Muscle layer of colon (tissue), 2 donors: ENCODE data around the gene ABCA12.
"Not testable (repeated sequence)": the region's sequence is repeated elsewhere in the genome, so short reads cannot be mapped to it uniquely, and the experiment has no call there.

Source experiments
- H3K27ac ChIP-seq: one replicate; pipeline ENCODE4 v1.7.0; 2013; ENCODE audit warnings: low read depth, mild to moderate bottlenecking, low read length, moderate library complexity
- H3K27me3 ChIP-seq, 2 donors: one replicate each; pipeline ENCODE4 v1.7.0; 2013; ENCODE audit warnings: low read length in 2 of 2, mild to moderate bottlenecking in 2 of 2; ENCODE audit not compliant: insufficient read depth in 2 of 2, control insufficient read depth in 1 of 2
- H3K36me3 ChIP-seq: one replicate; pipeline ENCODE4 v1.7.0; 2013; ENCODE audit warnings: mild to moderate bottlenecking, low read length; ENCODE audit not compliant: insufficient read depth
- H3K4me1 ChIP-seq: one replicate; pipeline ENCODE4 v1.7.0; 2013; ENCODE audit warnings: mild to moderate bottlenecking, low read length; ENCODE audit not compliant: insufficient read depth
- H3K4me3 ChIP-seq, 2 donors: one replicate each; pipeline ENCODE4 v1.7.0; 2013; ENCODE audit warnings: low read length in 2 of 2, low read depth in 1 of 2, mild to moderate bottlenecking in 1 of 2, moderate library complexity in 1 of 2
- H3K9ac ChIP-seq: one replicate; pipeline ENCODE4 v1.7.0; 2013; ENCODE audit warnings: low read length
- H3K9me3 ChIP-seq: one replicate; pipeline ENCODE4 v1.7.0; 2013; ENCODE audit warnings: mild to moderate bottlenecking, low read length
- donor health status: abdominal sarcoma.
- donor health status: Adenocarcinoma of cecum.

Gene ABCA12, protein sequence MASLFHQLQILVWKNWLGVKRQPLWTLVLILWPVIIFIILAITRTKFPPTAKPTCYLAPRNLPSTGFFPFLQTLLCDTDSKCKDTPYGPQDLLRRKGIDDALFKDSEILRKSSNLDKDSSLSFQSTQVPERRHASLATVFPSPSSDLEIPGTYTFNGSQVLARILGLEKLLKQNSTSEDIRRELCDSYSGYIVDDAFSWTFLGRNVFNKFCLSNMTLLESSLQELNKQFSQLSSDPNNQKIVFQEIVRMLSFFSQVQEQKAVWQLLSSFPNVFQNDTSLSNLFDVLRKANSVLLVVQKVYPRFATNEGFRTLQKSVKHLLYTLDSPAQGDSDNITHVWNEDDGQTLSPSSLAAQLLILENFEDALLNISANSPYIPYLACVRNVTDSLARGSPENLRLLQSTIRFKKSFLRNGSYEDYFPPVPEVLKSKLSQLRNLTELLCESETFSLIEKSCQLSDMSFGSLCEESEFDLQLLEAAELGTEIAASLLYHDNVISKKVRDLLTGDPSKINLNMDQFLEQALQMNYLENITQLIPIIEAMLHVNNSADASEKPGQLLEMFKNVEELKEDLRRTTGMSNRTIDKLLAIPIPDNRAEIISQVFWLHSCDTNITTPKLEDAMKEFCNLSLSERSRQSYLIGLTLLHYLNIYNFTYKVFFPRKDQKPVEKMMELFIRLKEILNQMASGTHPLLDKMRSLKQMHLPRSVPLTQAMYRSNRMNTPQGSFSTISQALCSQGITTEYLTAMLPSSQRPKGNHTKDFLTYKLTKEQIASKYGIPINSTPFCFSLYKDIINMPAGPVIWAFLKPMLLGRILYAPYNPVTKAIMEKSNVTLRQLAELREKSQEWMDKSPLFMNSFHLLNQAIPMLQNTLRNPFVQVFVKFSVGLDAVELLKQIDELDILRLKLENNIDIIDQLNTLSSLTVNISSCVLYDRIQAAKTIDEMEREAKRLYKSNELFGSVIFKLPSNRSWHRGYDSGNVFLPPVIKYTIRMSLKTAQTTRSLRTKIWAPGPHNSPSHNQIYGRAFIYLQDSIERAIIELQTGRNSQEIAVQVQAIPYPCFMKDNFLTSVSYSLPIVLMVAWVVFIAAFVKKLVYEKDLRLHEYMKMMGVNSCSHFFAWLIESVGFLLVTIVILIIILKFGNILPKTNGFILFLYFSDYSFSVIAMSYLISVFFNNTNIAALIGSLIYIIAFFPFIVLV (N-terminal part only)

DNA sequence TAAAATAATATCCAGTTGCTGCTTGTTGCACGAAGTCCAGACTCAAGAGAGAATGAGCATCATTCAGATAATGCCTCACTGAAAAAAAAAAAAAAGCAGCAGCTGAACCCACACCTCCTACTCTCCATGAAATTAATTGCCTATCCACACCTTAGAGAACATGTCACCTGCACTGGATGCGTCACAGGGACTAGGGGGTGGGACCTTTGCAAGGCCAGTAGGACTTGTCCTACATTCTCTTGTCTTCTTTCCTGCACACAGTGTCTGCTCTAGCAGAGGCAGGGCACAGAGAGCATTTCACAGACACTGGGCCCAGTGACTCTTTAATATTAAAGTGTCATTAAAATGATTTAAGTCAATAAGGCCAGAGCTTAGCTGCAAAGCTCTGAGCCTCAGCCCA is at the start of gene ABCA12:
Gene ABCA12, minus strand, starts transcription at position 148 of the 400 bp plus-strand sequence. CDS start 418 bp downstream, outside the sequence.
- H3K4me1 ChIP-seq, result no peaks in the 10 kb centered on the region
- no peak within 1 kb of the TSS for H3K9ac ChIP-seq
- H3K4me3 ChIP-seq, result no peak within 1 kb of the TSS
- H3K36me3 ChIP-seq, result no peaks in the 10 kb centered on the region
- H3K9me3 ChIP-seq, result no peaks in the 10 kb centered on the region
- H3K27ac ChIP-seq, result no peak within 1 kb of the TSS
- H3K27me3 ChIP-seq, result no peaks in the 10 kb centered on the region

DNA sequence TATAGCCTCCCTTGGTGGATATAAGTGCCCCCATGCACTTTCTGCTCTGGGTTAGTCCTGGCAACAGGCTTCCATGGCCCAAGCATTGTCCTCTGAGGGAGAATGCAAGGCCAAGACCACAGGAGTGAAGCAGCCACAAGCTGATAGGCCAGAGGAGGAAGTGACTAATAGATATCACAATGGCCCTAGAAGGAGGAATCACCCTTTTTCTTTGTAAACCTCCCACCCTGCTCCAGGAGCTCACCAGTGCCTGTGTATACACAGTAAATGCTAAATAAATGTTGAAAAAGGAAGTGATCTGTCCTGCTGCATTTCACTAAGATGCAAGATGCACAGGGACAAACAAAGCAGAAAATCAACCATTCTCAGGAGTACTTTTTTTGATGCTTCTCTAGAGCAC is 49.7 kb upstream of the ABCA12 start:
- H3K4me1 ChIP-seq, result no peaks in the 10 kb centered on the region

DNA sequence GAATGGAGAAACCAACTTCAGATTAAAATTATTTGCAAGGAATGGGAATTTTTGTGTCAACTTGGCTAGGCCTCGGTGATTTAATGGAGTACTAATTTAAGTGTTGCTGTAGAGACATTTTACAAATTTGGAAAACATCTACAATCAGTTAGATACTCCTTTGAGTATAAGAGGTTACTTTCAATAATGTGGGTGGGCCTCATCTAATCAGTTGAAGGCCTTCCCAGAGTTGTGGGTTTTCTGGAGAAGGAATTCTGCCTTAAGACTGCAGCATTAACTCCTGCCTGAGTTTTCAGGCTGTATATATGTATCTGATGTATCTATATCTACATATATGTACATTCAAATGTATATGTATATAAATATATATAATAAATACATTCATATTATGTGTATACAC is 47.6 kb upstream of the ABCA12 start:
- Histone ChIP-seq H3K9me3 (no peaks in the 10 kb centered on the region), H3K27ac (no peak overlapping the region)

More for the DNA sequence above, 49.7 kb upstream of the ABCA12 start:
- Histone ChIP-seq H3K4me3 (no peak overlapping the region), H3K9me3 (no peaks in the 10 kb centered on the region), H3K27ac (no peak overlapping the region), H3K36me3 (no peaks in the 10 kb centered on the region), H3K9ac (no peak overlapping the region), H3K27me3 (no peaks in the 10 kb centered on the region)

DNA sequence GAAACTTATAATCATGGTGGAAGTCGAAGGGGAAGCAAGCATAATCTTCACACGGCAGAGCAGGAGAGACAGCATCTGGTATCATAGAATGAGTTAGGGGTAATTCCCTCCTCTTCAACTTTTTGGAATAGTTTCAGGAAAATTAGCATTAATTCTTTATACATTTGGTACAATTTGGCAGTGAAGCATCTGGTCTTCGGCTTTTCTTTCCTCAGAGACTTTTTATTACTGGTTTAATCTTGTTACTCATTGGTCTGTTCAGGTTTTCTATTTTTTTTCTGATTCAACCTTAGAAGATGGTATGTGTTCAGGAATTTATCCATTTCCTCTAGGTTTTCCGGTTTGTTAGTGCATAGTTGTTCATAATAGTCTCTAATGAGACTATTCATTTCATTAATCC is 39.7 kb upstream of the ABCA12 start:
- Histone ChIP-seq H3K36me3 (no peaks in the 10 kb centered on the region), H3K9ac (no peak overlapping the region), H3K9me3 (no peaks in the 10 kb centered on the region), H3K27ac (no peak overlapping the region), H3K4me3 (no peak overlapping the region), H3K4me1 (no peaks in the 10 kb centered on the region), H3K27me3 (no peaks in the 10 kb centered on the region)

More for the DNA sequence above, 47.6 kb upstream of the ABCA12 start:
- no peaks in the 10 kb centered on the region for H3K36me3 ChIP-seq
- no peak overlapping the region for H3K4me3 ChIP-seq
- no peaks in the 10 kb centered on the region for H3K27me3 ChIP-seq
- no peak overlapping the region for H3K9ac ChIP-seq
- no peaks in the 10 kb centered on the region for H3K4me1 ChIP-seq

DNA sequence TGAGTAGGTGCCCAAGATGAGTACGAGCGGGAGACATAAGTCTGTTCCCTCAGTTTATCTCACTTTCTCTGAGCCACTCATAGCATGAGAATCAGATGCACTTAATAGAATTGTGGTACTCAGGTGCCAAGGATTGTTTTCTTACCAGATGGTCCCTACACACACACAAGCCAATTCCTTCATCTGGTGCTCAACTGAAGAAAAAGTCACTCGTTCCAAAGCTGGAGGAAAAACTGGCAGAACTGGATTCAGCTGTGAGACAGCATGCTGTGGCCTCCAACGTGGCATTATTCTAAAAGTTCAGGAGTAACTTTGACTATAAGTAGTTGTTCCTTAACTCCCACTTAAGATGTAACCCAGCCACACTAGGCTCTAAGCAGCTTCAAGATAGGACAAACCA is 33.4 kb upstream of the ABCA12 start:
- H3K27ac ChIP-seq, result no peak overlapping the region
- no peaks in the 10 kb centered on the region for H3K4me1 ChIP-seq
- H3K27me3 ChIP-seq, result no peaks in the 10 kb centered on the region
- H3K9me3 ChIP-seq, result no peaks in the 10 kb centered on the region
- no peaks in the 10 kb centered on the region for H3K36me3 ChIP-seq
- H3K9ac ChIP-seq, result no peak overlapping the region
- no peak overlapping the region for H3K4me3 ChIP-seq

DNA sequence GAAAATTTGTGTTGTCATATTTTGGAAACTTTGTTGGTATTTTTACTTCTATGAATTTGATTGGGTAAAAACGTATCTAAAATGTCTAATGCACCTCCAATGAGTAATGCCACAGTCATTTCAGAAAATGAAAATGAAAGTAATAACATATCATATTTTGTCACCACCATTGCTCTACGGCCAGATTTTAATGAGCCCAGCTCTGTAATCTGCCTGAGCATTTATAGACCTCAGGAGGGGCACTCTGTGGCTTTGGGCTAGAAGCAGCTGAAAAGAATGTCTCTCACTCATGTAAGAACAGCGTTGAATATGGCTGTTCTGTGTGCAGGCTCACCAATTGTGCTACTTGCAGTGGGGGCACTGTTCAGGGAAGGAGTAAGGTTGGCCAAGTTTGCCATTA is 32.7 kb upstream of the ABCA12 start:
- Histone ChIP-seq H3K27ac (no peak overlapping the region), H3K36me3 (no peaks in the 10 kb centered on the region), H3K4me1 (no peaks in the 10 kb centered on the region), H3K9ac (no peak overlapping the region), H3K9me3 (no peaks in the 10 kb centered on the region), H3K27me3 (no peaks in the 10 kb centered on the region), H3K4me3 (no peak overlapping the region)

DNA sequence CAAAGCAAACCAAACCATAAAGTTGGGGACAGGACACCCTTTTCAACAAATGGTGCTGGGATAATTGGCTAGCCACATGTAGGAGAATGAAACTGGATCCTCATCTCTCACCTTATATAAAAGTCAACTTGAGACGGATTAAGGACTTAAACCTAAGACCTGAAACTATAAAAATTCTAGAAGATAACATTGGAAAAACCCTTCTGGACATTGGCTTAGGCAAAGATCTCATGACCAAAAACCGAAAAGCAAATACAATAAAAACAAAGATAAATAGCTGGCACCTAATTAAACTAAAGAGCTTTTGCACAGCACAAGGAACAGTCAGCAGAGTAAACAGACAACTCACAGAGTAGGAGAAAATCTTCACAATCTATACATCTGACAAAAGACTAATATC is 28.1 kb upstream of the ABCA12 start:
- H3K4me1 ChIP-seq, H3K9ac ChIP-seq, H3K27me3 ChIP-seq, H3K36me3 ChIP-seq, H3K4me3 ChIP-seq, H3K27ac ChIP-seq, H3K9me3 ChIP-seq: not testable (repeated sequence)

DNA sequence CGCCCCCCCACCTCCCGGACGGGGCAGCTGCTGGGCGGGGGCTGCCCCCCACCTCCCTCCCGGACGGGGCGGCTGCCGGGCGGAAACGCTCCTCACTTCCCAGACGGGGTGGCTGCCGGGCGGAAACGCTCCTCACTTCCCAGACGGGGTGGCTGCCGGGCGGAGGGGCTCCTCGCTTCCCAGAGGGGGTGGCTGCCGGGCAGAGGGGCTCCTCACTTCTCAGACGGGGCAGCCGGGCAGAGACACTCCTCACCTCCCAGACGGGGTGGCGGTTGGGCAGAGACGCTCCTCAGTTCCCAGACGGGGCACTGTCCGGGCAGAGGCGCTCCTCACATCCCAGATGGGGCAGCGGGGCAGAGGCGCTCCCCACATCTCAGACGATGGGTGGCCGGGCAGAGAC is 24.9 kb upstream of the ABCA12 start:
- not testable (repeated sequence) for H3K9me3 ChIP-seq, H3K36me3 ChIP-seq, H3K27ac ChIP-seq, H3K9ac ChIP-seq, H3K4me1 ChIP-seq, H3K27me3 ChIP-seq, H3K4me3 ChIP-seq

DNA sequence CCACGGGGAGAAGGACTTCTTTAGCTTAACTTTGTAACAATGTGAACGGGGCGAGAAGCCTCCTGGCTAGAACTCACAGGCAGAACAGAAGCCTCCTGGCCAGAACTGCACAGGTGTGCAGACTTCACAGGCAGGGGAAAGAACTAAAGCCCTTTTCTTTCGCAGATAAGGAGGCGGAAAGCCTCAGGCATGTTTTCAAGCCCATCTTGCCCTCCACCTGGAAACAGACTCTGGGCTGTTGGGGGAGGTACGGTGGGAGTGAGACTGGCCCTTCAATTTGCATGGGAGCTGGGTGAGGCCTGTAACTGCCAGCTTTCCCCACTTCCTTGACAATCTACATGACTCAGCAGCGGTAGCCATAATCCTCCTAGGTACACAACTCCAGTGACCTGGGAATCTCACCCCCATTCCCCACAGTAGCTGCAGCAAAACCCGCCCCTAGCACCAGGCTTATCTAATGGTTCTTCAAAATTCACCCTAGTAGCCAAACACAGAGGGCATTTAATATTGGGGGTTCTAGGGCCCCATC is 22.9 kb upstream of the ABCA12 start:
- no peaks in the 10 kb centered on the region for H3K9me3 ChIP-seq

DNA sequence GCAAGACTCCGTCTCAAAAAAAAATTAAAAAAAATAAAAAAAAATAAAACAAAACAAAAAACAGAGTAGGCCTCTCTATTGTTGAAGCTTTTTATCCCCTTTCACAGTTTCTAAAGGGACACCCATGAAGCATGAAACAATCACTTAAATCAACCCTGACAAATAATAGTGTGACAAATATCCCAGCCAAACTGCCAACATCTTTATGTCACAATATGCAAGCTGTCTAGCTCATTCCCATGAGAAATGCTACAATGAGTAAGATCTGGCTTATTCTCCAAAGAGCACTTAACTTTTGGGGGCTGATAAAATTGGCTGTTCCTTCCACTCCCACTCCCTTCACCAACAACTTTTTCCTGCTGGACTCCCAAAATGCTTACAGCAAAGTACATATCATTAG is 21.7 kb upstream of the ABCA12 start:
- H3K9ac ChIP-seq, result no peak overlapping the region
- H3K4me1 ChIP-seq, result no peaks in the 10 kb centered on the region
- H3K9me3 ChIP-seq, result no peaks in the 10 kb centered on the region
- no peak overlapping the region for H3K4me3 ChIP-seq
- no peaks in the 10 kb centered on the region for H3K36me3 ChIP-seq
- H3K27ac ChIP-seq, result no peak overlapping the region
- H3K27me3 ChIP-seq, result no peaks in the 10 kb centered on the region

More for the DNA sequence above, 22.9 kb upstream of the ABCA12 start:
- no peaks in the 10 kb centered on the region for H3K36me3 ChIP-seq
- H3K4me1 ChIP-seq, result no peaks in the 10 kb centered on the region
- H3K4me3 ChIP-seq, result no peak overlapping the region
- H3K27me3 ChIP-seq, result no peaks in the 10 kb centered on the region
- no peak overlapping the region for H3K9ac ChIP-seq
- H3K27ac ChIP-seq, result no peak overlapping the region

DNA sequence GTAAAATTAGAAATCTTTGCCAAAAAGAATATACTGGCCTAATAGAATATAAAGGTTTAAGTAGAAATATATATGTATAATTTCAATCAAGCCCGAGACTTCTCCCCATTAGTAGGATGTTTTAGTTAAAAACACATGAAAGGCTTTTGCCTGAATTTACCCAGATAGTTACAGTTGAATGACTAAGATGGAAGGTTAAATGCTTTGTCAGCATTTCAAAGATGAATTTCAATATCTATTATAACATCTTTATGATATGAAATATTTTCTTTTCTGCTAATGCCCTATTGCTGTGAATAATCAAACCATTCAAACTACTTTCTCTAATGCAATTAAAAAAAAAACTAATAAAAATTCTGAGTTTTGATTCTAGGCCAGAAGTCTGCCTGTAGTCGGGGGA is 18.0 kb upstream of the ABCA12 start:
- Histone ChIP-seq H3K4me3 (no peak overlapping the region), H3K9ac (no peak overlapping the region), H3K27ac (no peak overlapping the region), H3K4me1 (no peaks in the 10 kb centered on the region), H3K27me3 (no peaks in the 10 kb centered on the region), H3K9me3 (no peaks in the 10 kb centered on the region), H3K36me3 (no peaks in the 10 kb centered on the region)
